Fibroblast of lung (primary cell): ENCODE results near the gene PLEKHB2.

Source experiments
- CTCF ChIP-seq, 2 donors: IDR thresholded peaks in 1 of 2; conservative IDR thresholded peaks in 1 of 2; 1 replicate in 1 of 2; 2 replicates in 1 of 2; pipeline ENCODE4 v1.5.1; 2011 to 2012; ENCODE audit warnings: low read length in 2 of 2, control low read depth in 1 of 2, inconsistent platforms in 1 of 2, low read depth in 1 of 2, mild to moderate bottlenecking in 1 of 2
- EZH2 ChIP-seq: IDR thresholded peaks from 2 replicates; pipeline ENCODE4 v1.5.1; 2012; ENCODE audit warnings: low read length, control low read depth, mild to moderate bottlenecking; ENCODE audit errors: missing control alignments

DNA sequence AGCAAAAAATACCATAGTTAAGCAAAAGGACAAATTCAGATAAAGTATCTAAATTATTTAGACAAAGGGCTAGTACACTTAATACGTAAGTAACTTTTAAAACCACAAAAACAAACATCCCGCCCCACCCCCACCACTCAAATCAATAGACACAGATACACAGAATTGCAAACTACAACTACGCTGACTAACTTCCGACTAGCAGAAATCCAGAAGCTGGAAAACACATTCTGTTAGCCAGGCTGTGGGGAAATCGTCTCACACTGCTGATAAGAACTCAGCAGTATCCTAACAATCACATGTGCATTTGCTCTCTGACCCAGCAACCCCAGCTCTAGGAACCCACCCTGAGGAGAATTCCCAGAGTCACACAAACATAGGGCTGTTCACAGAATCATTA, 28.4 kb upstream of the PLEKHB2 start:
- TF ChIP-seq CTCF (conservative IDR thresholded peaks at IDR 0.05 in 1 of 2, IDR thresholded peaks at IDR 0.05 in 1 of 2; ENCODE audit: low read depth in 1 of 2, low read length in 2 of 2) (no peak), EZH2 (no peak)
